Measurements from ENCODE around the gene BBS9.
A peak's percentile ranks its signal among the peaks of the same experiment; 100 is the strongest.

The BBS9 gene

GRCh38 chr7:33183504-33183903 is 54.1 kb downstream of the BBS9 start:
- H3K27ac ChIP-seq: no peak overlapping the region
- TF ChIP-seq CTCF (conservative IDR thresholded peaks at IDR 0.05): no peak
- TF ChIP-seq ZFX (IDR thresholded peaks at IDR 0.05): no peak

GRCh38 chr7:33184828-33185227 is 55.5 kb downstream of the BBS9 start:
- TF ChIP-seq CTCF (conservative IDR thresholded peaks at IDR 0.05) (no peak), ZFX (IDR thresholded peaks at IDR 0.05) (no peak)
- no peak overlapping the region for H3K27ac ChIP-seq

GRCh38 chr7:33185786-33186185 is 56.4 kb downstream of the BBS9 start:
- peak; percentile 80 for TF ChIP-seq CTCF (conservative IDR thresholded peaks at IDR 0.05)
- TF ChIP-seq ZFX (IDR thresholded peaks at IDR 0.05): no peak
- H3K27ac ChIP-seq: no peak overlapping the region

- H3K27ac ChIP-seq: no peak overlapping the region
- TF ChIP-seq ZFX (IDR thresholded peaks at IDR 0.05): no peak
- TF ChIP-seq CTCF (conservative IDR thresholded peaks at IDR 0.05): no peak
These were observed 56.8 kb downstream of the BBS9 start for GRCh38 chr7:33186192-33186591.

- no peak for TF ChIP-seq ZFX (IDR thresholded peaks at IDR 0.05)
- TF ChIP-seq CTCF (conservative IDR thresholded peaks at IDR 0.05): no peak
These were observed 61.4 kb downstream of the BBS9 start for GRCh38 chr7:33190688-33191304.

GRCh38 chr7:33191340-33191739 is 62.0 kb downstream of the BBS9 start:
- H3K27ac ChIP-seq: no peak overlapping the region
- TF ChIP-seq ZFX (IDR thresholded peaks at IDR 0.05) (no peak), CTCF (conservative IDR thresholded peaks at IDR 0.05) (no peak)

More at GRCh38 chr7:33190688-33191304, 61.4 kb downstream of the BBS9 start:
- no peak overlapping the region for H3K27ac ChIP-seq

GRCh38 chr7:33192695-33193291 is 63.4 kb downstream of the BBS9 start:
- no peak for TF ChIP-seq CTCF (conservative IDR thresholded peaks at IDR 0.05)
- TF ChIP-seq ZFX (IDR thresholded peaks at IDR 0.05): no peak
- no peak overlapping the region for H3K27ac ChIP-seq

Data from C4-2B (cell line).